GM23338 (cell line): Measurements from ENCODE around the gene CACNA2D1. TPM values are rescaled to one million over a fixed set of nuclear protein-coding genes. Genes with fewer than 3 reads are reported as not detected.

Experiments used
- ATAC-seq: fragments of 200-7000 bp; cut with Tn5 transposase; 3 replicates; pipeline ENCODE4 v1.9.1; 2020
- DNase-seq: peaks from one replicate; pipeline ENCODE4 v3.0.0-alpha.2; 2015; ENCODE audit warnings: low spot score
- H2AFZ ChIP-seq: fragments of 200-600 bp; sonication (generic); 2 replicates; pipeline ENCODE4 v1.8.0; 2016; ENCODE audit warnings: antibody characterized with exemption, mild to moderate bottlenecking, moderate library complexity
- H3F3A ChIP-seq: fragments of 200-600 bp; sonication (generic); replicated peaks from 2 replicates; pipeline ENCODE4 v1.8.0; 2017; ENCODE audit warnings: antibody characterized with exemption, mixed run types, low read depth
- H3K27ac ChIP-seq: fragments of 200-600 bp; sonication (generic); 2 replicates; pipeline ENCODE4 v1.6.1; 2016; ENCODE audit warnings: low read depth
- H3K27me3 ChIP-seq: fragments of 200-600 bp; sonication (generic); 2 replicates; pipeline ENCODE4 v1.8.0; 2016; ENCODE audit warnings: mild to moderate bottlenecking, mixed run types, moderate library complexity; ENCODE audit not compliant: insufficient read depth
- H3K36me3 ChIP-seq: fragments of 200-600 bp; sonication (generic); 2 replicates; pipeline ENCODE4 v1.8.0; 2016; ENCODE audit warnings: mild to moderate bottlenecking; ENCODE audit not compliant: insufficient read depth
- H3K4me1 ChIP-seq: fragments of 200-600 bp; sonication (generic); 2 replicates; pipeline ENCODE4 v1.8.0; 2016; ENCODE audit warnings: mild to moderate bottlenecking, moderate library complexity; ENCODE audit not compliant: insufficient read depth
- H3K4me2 ChIP-seq: fragments of 200-600 bp; sonication (generic); 2 replicates; pipeline ENCODE4 v1.7.1; 2017; ENCODE audit warnings: mixed run types
- H3K4me3 ChIP-seq: fragments of 200-600 bp; sonication (generic); 2 replicates; pipeline ENCODE4 v1.6.1; 2016; ENCODE audit warnings: mixed run types
- H3K79me2 ChIP-seq: fragments of 200-600 bp; sonication (generic); replicated peaks from 2 replicates; pipeline ENCODE4 v1.8.0; 2017; ENCODE audit warnings: mild to moderate bottlenecking; ENCODE audit not compliant: insufficient read depth
- H3K9me2 ChIP-seq: fragments of 200-600 bp; sonication (generic); 2 replicates; pipeline ENCODE4 v1.8.0; 2017; ENCODE audit not compliant: insufficient read depth
- H4K20me1 ChIP-seq: fragments of 200-600 bp; sonication (generic); replicated peaks from 2 replicates; pipeline ENCODE4 v1.8.0; 2017; ENCODE audit warnings: mild to moderate bottlenecking; ENCODE audit not compliant: insufficient read depth
- H3K27ac Mint-ChIP-seq: 2 replicates; pipeline ENCODE4 v1.8.0; 2020; ENCODE audit warnings: inconsistent platforms, mild to moderate bottlenecking, moderate library complexity, mixed read lengths
- H3K27me3 Mint-ChIP-seq: 3 replicates; pipeline ENCODE4 v1.8.0; 2022; ENCODE audit warnings: low read depth, mild to moderate bottlenecking, moderate library complexity, mixed read lengths, inconsistent platforms; ENCODE audit not compliant: insufficient read depth, poor library complexity
- H3K36me3 Mint-ChIP-seq: 3 replicates; pipeline ENCODE4 v1.8.0; 2021; ENCODE audit warnings: low read depth, mild to moderate bottlenecking, inconsistent platforms, moderate library complexity, mixed read lengths
- H3K4me1 Mint-ChIP-seq: 3 replicates; pipeline ENCODE4 v1.8.0; 2020; ENCODE audit warnings: mild to moderate bottlenecking, inconsistent platforms, mixed read lengths
- H3K4me3 Mint-ChIP-seq: 3 replicates; pipeline ENCODE4 v1.8.0; 2021; ENCODE audit warnings: moderate library complexity, mild to moderate bottlenecking, inconsistent platforms, mixed read lengths
- H3K9me3 Mint-ChIP-seq: 3 replicates; pipeline ENCODE4 v1.8.0; 2020; ENCODE audit warnings: moderate library complexity, mild to moderate bottlenecking, inconsistent platforms, mixed read lengths
- CREB1 ChIP-seq: fragments of 250-450 bp; sonication (Bioruptor Pico); IDR thresholded peaks from 2 replicates; pipeline ENCODE4 v1.5.0; 2020; ENCODE audit warnings: low read depth, mild to moderate bottlenecking, moderate library complexity
- EZH2 ChIP-seq: fragments of 200-600 bp; sonication (generic); IDR thresholded peaks from one replicate; pipeline ENCODE4 v1.8.0; 2017; ENCODE audit warnings: antibody characterized with exemption, mild to moderate bottlenecking, low read depth; ENCODE audit not compliant: unreplicated experiment
- JUNB ChIP-seq: IDR thresholded peaks from one replicate; pipeline ENCODE4 v1.6.1; 2016; ENCODE audit warnings: antibody characterized with exemption; ENCODE audit not compliant: unreplicated experiment
- NANOG ChIP-seq: IDR thresholded peaks from 2 replicates; pipeline ENCODE4 v1.6.1; 2016; ENCODE audit warnings: antibody characterized with exemption, borderline replicate concordance
- POLR2AphosphoS5 ChIP-seq: IDR thresholded peaks from 2 replicates; pipeline ENCODE4 v1.6.1; 2016; ENCODE audit warnings: antibody characterized with exemption, low read depth
- ZNF114 ChIP-seq: fragments of 250-450 bp; sonication (Bioruptor Pico); IDR thresholded peaks from 2 replicates; pipeline ENCODE4 v1.5.0; 2020; ENCODE audit warnings: mild to moderate bottlenecking, moderate library complexity
- ZNF331 ChIP-seq: fragments of 250-450 bp; sonication (Bioruptor Pico); IDR thresholded peaks from 2 replicates; pipeline ENCODE4 v1.5.0; 2020; ENCODE audit warnings: low read depth, mild to moderate bottlenecking, moderate library complexity
- polyA plus RNA-seq: library from polyadenylated mRNA; unstranded; fragments of >200 nt; fragmentation: Nextera tagmentation; extraction: Ambion mirVana; gene quantifications from 2 replicates; pipeline ENCODE4 v1.2.1, GENCODE V29; 2016
- total RNA-seq: library from RNA; depleted of rRNA; stranded (reverse); fragments of >200 nt; shearing (Covaris generic); gene quantifications from 2 replicates; pipeline ENCODE4 v1.2.3, GENCODE V29; 2014
- TF ChIP-seq, protein P1 (sequence below), 2 experiments: fragments of 200-600 bp in 1 of 2; sonication (generic) in 1 of 2; conservative IDR thresholded peaks; 2 replicates each; pipeline versions ENCODE4 v1.5.1 to v1.6.1; 2016 to 2017; ENCODE audit warnings: antibody characterized with exemption in 2 of 2, low read depth in 2 of 2, mild to moderate bottlenecking in 2 of 2, moderate library complexity in 1 of 2
- TF ChIP-seq, protein P2 (sequence below): IDR thresholded peaks from 2 replicates; pipeline ENCODE4 v1.6.1; 2016; ENCODE audit warnings: antibody characterized with exemption
- TF ChIP-seq, protein P3 (sequence below): IDR thresholded peaks from one replicate; pipeline ENCODE4 v1.6.1; 2018; ENCODE audit warnings: antibody characterized with exemption; ENCODE audit not compliant: unreplicated experiment

CACNA2D1 gene
- total and polyA plus RNA-seq, 2 experiments from 2014 or later = 7.0 to 20.4 TPM

DNA sequence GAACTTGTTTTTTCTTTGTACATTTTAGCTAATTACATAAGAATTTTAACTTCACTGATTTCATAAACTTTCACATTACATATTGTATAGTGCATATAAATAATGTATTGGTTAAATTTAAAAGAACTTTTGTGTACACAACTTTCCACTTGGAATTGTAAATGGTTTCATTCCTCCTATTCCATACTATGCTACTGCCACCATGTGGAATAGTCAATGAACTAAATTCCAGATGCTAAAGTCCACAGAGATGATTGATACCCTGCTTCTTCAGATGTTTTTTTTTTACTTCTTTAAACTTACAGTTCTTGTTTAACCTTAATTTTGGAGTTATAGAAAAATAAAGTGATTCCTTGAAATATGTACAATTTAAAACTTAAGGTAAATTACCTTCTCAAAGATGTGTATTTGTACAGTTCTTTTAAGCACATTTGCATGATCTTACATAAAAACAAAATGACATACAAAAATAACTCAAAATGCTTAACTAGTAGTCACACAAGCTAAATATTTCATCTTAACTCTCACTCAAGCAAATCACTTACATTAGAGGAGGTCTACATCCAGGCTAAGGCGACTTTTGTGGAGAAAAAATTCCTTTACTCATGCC lies 426.1 kb downstream of the CACNA2D1 start:
- no peaks in the 10 kb centered on the region for H3K27me3 ChIP-seq
- no peaks in the 10 kb centered on the region for H3K79me2 ChIP-seq
- no peak for TF ChIP-seq NANOG
- no peak for TF ChIP-seq POLR2AphosphoS5
- TF ChIP-seq, protein P1, sequence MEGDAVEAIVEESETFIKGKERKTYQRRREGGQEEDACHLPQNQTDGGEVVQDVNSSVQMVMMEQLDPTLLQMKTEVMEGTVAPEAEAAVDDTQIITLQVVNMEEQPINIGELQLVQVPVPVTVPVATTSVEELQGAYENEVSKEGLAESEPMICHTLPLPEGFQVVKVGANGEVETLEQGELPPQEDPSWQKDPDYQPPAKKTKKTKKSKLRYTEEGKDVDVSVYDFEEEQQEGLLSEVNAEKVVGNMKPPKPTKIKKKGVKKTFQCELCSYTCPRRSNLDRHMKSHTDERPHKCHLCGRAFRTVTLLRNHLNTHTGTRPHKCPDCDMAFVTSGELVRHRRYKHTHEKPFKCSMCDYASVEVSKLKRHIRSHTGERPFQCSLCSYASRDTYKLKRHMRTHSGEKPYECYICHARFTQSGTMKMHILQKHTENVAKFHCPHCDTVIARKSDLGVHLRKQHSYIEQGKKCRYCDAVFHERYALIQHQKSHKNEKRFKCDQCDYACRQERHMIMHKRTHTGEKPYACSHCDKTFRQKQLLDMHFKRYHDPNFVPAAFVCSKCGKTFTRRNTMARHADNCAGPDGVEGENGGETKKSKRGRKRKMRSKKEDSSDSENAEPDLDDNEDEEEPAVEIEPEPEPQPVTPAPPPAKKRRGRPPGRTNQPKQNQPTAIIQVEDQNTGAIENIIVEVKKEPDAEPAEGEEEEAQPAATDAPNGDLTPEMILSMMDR (conservative IDR thresholded peaks at IDR 0.05; ENCODE audit: low read depth in 2 of 2) = peak; percentile 59 to 67
- TF ChIP-seq, protein P2, sequence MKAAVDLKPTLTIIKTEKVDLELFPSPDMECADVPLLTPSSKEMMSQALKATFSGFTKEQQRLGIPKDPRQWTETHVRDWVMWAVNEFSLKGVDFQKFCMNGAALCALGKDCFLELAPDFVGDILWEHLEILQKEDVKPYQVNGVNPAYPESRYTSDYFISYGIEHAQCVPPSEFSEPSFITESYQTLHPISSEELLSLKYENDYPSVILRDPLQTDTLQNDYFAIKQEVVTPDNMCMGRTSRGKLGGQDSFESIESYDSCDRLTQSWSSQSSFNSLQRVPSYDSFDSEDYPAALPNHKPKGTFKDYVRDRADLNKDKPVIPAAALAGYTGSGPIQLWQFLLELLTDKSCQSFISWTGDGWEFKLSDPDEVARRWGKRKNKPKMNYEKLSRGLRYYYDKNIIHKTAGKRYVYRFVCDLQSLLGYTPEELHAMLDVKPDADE = no peak
- no peak for TF ChIP-seq EZH2
- TF ChIP-seq ZNF331 (CRISPR knock-in tag) = no peak
- TF ChIP-seq CREB1 = no peak
- no peak overlapping the region for H3K27ac ChIP-seq
- H3K36me3 ChIP-seq = no peaks in the 10 kb centered on the region
- Mint-ChIP-seq H3K27me3 (no peaks in the 10 kb centered on the region), H3K4me1 (peaks cover 10% of the 10 kb centered on the region; the same call in 2 of the 3 replicates), H3K36me3 (no peaks in the 10 kb centered on the region), H3K27ac (no peak overlapping the region), H3K4me3 (no peak overlapping the region), H3K9me3 (no peaks in the 10 kb centered on the region)
- H3K4me1 ChIP-seq = no peaks in the 10 kb centered on the region
- no peak overlapping the region for H2AFZ ChIP-seq
- H3K4me3 ChIP-seq = no peak overlapping the region
- DNase-seq (peak; percentile 47), ATAC-seq (no peak)
- H4K20me1 ChIP-seq = no peaks in the 10 kb centered on the region
- no peak overlapping the region for H3K4me2 ChIP-seq
- no peaks in the 10 kb centered on the region for H3K9me2 ChIP-seq
- H3F3A ChIP-seq = no peaks in the 10 kb centered on the region

DNA sequence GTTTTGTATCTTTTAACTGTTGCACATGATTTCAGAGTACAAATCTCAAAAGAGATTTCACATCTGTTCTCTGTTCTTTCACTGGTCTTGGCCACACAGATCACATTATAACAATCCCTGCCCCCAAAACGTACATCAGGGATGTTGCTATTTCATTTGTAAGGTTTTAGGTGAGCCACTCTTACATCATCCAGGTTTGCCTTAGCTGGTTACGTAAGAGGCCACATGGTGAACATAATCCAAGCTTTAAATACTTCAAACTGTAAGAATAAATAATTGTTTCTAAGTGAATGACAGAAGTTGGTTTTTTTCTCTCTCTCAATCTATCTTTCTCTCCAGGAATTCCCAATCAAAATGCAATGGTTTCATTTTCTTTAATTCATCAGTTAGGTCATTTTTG lies 427.8 kb downstream of the CACNA2D1 start:
- Mint-ChIP-seq H3K36me3 (no peaks in the 10 kb centered on the region), H3K4me3 (no peak overlapping the region), H3K9me3 (no peaks in the 10 kb centered on the region), H3K4me1 (peaks cover 10% of the 10 kb centered on the region; the same call in 2 of the 3 replicates), H3K27me3 (no peaks in the 10 kb centered on the region), H3K27ac (peak overlapping the region; percentile 79)
- no peak overlapping the region for H3K4me2 ChIP-seq
- H3K79me2 ChIP-seq = no peaks in the 10 kb centered on the region
- H3K4me1 ChIP-seq = no peaks in the 10 kb centered on the region
- H3K27me3 ChIP-seq = no peaks in the 10 kb centered on the region
- no peak overlapping the region for H2AFZ ChIP-seq
- H3K9me2 ChIP-seq = no peaks in the 10 kb centered on the region
- DNase-seq (no peak), ATAC-seq (no peak)
- H3K36me3 ChIP-seq = no peaks in the 10 kb centered on the region
- no peaks in the 10 kb centered on the region for H3F3A ChIP-seq
- no peak overlapping the region for H3K4me3 ChIP-seq
- H4K20me1 ChIP-seq = no peaks in the 10 kb centered on the region
- no peak overlapping the region for H3K27ac ChIP-seq
- TF ChIP-seq EZH2 = no peak
- no peak for TF ChIP-seq JUNB
- TF ChIP-seq ZNF331 (CRISPR knock-in tag) = no peak
- TF ChIP-seq NANOG = no peak
- TF ChIP-seq POLR2AphosphoS5 = no peak
- TF ChIP-seq ZNF114 (CRISPR knock-in tag) = no peak
- TF ChIP-seq, protein P3, sequence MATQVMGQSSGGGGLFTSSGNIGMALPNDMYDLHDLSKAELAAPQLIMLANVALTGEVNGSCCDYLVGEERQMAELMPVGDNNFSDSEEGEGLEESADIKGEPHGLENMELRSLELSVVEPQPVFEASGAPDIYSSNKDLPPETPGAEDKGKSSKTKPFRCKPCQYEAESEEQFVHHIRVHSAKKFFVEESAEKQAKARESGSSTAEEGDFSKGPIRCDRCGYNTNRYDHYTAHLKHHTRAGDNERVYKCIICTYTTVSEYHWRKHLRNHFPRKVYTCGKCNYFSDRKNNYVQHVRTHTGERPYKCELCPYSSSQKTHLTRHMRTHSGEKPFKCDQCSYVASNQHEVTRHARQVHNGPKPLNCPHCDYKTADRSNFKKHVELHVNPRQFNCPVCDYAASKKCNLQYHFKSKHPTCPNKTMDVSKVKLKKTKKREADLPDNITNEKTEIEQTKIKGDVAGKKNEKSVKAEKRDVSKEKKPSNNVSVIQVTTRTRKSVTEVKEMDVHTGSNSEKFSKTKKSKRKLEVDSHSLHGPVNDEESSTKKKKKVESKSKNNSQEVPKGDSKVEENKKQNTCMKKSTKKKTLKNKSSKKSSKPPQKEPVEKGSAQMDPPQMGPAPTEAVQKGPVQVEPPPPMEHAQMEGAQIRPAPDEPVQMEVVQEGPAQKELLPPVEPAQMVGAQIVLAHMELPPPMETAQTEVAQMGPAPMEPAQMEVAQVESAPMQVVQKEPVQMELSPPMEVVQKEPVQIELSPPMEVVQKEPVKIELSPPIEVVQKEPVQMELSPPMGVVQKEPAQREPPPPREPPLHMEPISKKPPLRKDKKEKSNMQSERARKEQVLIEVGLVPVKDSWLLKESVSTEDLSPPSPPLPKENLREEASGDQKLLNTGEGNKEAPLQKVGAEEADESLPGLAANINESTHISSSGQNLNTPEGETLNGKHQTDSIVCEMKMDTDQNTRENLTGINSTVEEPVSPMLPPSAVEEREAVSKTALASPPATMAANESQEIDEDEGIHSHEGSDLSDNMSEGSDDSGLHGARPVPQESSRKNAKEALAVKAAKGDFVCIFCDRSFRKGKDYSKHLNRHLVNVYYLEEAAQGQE = no peak
